ENCODE results near the gene PRR29. TPM values are rescaled to one million over a fixed set of nuclear protein-coding genes. Genes with fewer than 3 reads are reported as not detected.

The PRR29 gene
- total RNA-seq, 1 donor from 2014 or later: 0.17 TPM

DNA sequence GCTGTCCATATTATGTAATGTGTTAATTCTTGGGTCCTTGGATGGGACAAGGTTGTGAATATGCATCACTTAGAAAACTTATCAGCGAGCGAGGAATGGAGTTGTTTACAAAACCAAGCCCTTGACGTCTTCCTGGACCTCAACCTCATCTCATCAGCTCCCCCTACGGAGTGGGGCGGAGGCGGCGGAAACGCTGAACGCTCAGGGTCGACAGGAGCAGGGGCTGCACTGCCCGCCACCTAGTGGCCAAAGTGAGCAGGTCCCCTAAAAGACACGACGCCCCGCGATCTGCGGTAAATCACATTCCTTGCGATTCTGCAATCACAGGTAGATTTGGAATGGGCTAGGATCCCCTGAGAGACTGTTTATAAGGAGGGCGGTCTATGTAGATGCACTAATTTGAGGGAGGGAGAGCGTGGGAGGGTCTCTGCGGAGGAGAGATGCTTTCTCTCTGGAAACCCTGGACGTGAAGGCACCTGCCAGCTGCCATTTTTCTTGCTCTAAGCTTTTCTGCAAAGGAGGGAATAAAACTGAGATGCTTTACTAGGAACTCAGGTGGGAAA is 27.7 kb downstream of the PRR29 start:
- no peak overlapping the region for H3K4me3 ChIP-seq (ENCODE audit: low read depth, low read length)
- no peak for DNase-seq (ENCODE audit: low read depth)

DNA sequence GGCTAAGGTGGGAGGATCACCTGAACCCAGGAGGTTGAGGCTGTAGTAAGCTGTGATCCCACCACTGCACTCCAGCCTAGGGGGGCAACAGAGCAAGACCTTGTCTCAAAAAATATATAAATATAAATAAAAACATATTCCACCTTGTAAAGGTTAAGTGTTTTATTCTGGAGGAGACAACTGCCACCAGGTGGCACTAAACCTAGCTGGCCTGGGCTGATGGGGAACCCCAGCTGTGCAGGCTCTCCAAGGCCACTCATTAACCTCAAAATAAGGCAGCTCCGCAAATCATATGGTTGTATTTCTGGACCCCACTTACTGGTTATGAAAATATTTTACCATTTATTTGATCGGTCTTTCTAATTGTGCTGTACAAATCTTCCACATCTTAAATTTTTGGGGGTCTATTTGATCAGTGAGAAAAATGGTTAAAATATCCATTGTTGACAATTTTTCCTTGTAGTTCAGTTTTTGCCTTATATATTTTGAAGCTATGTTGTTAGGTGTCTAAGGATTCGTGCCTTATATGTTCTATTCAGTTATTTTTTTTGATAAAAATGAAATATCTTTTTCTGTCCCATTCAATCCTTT is 30.8 kb downstream of the PRR29 start:
- DNase-seq (ENCODE audit: low read depth): no peak
- no peak overlapping the region for H3K4me3 ChIP-seq (ENCODE audit: low read depth, low read length)
- TF ChIP-seq, protein P1, sequence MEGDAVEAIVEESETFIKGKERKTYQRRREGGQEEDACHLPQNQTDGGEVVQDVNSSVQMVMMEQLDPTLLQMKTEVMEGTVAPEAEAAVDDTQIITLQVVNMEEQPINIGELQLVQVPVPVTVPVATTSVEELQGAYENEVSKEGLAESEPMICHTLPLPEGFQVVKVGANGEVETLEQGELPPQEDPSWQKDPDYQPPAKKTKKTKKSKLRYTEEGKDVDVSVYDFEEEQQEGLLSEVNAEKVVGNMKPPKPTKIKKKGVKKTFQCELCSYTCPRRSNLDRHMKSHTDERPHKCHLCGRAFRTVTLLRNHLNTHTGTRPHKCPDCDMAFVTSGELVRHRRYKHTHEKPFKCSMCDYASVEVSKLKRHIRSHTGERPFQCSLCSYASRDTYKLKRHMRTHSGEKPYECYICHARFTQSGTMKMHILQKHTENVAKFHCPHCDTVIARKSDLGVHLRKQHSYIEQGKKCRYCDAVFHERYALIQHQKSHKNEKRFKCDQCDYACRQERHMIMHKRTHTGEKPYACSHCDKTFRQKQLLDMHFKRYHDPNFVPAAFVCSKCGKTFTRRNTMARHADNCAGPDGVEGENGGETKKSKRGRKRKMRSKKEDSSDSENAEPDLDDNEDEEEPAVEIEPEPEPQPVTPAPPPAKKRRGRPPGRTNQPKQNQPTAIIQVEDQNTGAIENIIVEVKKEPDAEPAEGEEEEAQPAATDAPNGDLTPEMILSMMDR (conservative IDR thresholded peaks at IDR 0.05; ENCODE audit: low read depth, low read length): peak; percentile 81

More for the DNA sequence above, 27.7 kb downstream of the PRR29 start:
- TF ChIP-seq, protein P1 (conservative IDR thresholded peaks at IDR 0.05; ENCODE audit: low read depth, low read length): peak; percentile 96

DNA sequence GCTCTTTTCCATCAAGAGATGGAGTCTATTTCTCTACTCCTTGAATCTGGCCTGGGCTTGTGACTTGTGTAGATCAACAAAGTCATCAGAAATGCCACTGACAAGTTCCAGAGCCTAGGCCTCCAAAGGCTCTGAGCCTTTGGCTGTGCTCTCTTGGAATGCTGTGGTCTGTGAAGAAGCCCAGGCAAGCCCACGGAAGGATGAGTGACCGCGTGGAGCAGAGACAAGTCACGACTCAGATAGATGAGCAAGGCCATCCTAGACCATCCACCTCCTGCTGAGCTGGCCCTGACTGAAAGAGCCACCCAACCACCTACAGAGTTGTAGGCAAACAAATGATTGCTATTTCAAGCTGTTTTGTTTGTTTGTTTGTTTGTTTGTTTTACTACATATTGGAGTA is 33.9 kb downstream of the PRR29 start:
- no peak overlapping the region for H3K4me3 ChIP-seq (ENCODE audit: low read depth, low read length)
- TF ChIP-seq, protein P1 (conservative IDR thresholded peaks at IDR 0.05; ENCODE audit: low read depth, low read length): no peak
- DNase-seq (ENCODE audit: low read depth): no peak

DNA sequence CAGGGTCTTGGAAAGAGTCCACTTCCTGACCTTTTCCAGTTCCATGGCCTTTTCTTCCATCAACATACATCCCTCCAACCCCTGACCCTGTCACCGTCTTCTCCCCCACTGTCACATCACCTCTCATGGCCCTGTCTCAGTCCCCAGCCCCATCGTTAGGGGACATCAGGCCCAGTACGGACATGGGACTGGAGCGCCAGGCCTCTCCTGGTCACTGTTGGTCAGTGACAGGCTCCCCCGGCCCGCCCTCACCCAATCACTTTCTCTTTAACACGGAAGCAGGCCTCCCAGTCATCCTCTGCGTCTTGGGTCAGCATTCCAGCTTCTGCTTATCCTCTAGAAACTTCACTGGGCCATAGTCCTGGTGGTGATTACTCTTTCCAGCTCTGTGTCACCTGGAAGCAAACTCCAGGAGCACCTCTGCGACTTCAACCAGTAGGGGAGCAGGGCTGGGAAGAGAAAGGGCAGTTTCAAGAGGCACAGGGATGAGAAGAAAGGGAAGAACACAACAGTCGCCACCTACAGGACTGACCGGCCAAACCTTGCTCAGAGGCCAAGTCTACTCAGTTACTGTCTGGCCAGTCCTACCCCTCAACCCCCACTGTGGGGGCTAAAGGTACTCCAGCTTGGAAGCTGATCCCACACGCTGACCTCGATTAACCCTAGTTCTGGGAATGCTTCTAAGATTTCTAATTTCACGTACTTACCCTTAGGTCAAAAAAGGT is 38.2 kb downstream of the PRR29 start:
- no peak for DNase-seq (ENCODE audit: low read depth)
- no peak overlapping the region for H3K4me3 ChIP-seq (ENCODE audit: low read depth, low read length)
- TF ChIP-seq, protein P1 (conservative IDR thresholded peaks at IDR 0.05; ENCODE audit: low read depth, low read length): peak; percentile 26

DNA sequence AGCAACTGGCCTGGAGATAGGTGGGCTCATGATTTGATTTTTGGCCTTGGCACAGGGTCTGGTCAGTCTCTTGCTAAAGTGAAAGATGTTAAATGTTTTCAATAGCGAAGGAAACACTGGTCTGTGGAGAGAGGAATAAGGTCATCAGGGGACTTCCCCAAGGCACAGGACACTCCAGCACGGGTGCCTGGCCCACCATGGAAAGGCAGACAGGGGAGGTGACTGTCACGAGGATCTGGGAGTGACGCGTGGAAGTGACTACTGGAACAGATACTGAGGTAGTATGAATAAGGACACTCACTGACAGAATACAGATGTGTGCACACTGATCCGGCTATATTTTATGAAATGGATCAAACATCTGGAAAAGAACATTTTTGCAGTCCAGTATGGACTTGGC is 39.0 kb downstream of the PRR29 start:
- H3K4me3 ChIP-seq (ENCODE audit: low read depth, low read length): no peak overlapping the region
- DNase-seq (ENCODE audit: low read depth): no peak
- TF ChIP-seq, protein P1 (conservative IDR thresholded peaks at IDR 0.05; ENCODE audit: low read depth, low read length): no peak

DNA sequence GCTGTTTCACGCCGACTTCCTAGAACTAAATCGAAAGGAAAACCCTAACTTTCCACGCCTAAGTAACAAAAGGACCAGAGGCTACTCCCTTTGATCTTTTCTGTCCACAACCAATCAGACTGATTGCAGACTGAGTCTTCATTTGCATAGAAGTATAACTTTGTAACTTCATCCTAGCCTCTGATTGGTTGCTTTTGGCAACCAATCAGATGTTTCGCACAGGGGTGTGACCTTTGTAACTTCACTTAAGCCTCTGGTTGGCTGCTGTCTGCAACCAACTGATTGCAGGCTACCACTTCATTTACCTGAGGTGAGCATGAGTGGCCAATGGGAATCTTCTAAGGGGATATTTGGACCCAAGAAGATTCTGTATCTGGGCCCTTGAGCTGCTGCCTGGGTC is 39.7 kb downstream of the PRR29 start:
- no peak overlapping the region for H3K4me3 ChIP-seq (ENCODE audit: low read depth, low read length)
- DNase-seq (ENCODE audit: low read depth): no peak
- TF ChIP-seq, protein P1 (conservative IDR thresholded peaks at IDR 0.05; ENCODE audit: low read depth, low read length): no peak

All from epithelial cell of proximal tubule (primary cell).